KOPT-K1 (cell line): ENCODE measurements around the gene MIGA1.
"Not testable (repeated sequence)": the region's sequence is repeated elsewhere in the genome, so short reads cannot be mapped to it uniquely, and the experiment has no call there.

Source experiments
- H3K27ac ChIP-seq: fragments of 200-600 bp; sonication (generic); 2 replicates; pipeline ENCODE4 v1.5.1; 2016; ENCODE audit warnings: antibody characterized with exemption, mild to moderate bottlenecking, low read depth, low read length; ENCODE audit not compliant: poor library complexity, severe bottlenecking
- H3K36me3 ChIP-seq: fragments of 200-600 bp; sonication (generic); 2 replicates; pipeline ENCODE4 v1.5.1; 2017; ENCODE audit warnings: antibody characterized with exemption, mild to moderate bottlenecking, low read length, moderate library complexity; ENCODE audit not compliant: insufficient read depth
- H3K9me3 ChIP-seq: fragments of 200-600 bp; sonication (generic); 2 replicates; pipeline ENCODE4 v1.5.1; 2017; ENCODE audit warnings: antibody characterized with exemption, low read length, mild to moderate bottlenecking; ENCODE audit not compliant: insufficient read depth, poor library complexity, severe bottlenecking

Gene MIGA1

GRCh38 chr1:77779529-77780281 lies at the start of gene MIGA1:
MIGA1 (plus strand) TSS chr1:77779649; CDS start chr1:77783253, 3,604 bp downstream.
- Histone ChIP-seq H3K36me3 (peaks cover 14% of the 10 kb centered on the region), H3K27ac (peak within 1 kb of the TSS; percentile 67), H3K9me3 (peaks cover 4% of the 10 kb centered on the region)

GRCh38 chr1:77732090-77732489 lies 47.4 kb upstream of the MIGA1 start:
- H3K36me3 ChIP-seq: peaks cover 77% of the 10 kb centered on the region
- H3K27ac ChIP-seq: no peak overlapping the region
- no peaks in the 10 kb centered on the region for H3K9me3 ChIP-seq

GRCh38 chr1:77739235-77739634 lies 40.2 kb upstream of the MIGA1 start:
- peaks cover 49% of the 10 kb centered on the region for H3K36me3 ChIP-seq
- H3K27ac ChIP-seq: no peak overlapping the region
- H3K9me3 ChIP-seq: no peaks in the 10 kb centered on the region

- Histone ChIP-seq H3K36me3 (peaks cover 48% of the 10 kb centered on the region), H3K9me3 (no peaks in the 10 kb centered on the region), H3K27ac (no peak overlapping the region)
These were observed 38.1 kb upstream of the MIGA1 start for GRCh38 chr1:77741316-77741715.

GRCh38 chr1:77742011-77742555 lies 37.4 kb upstream of the MIGA1 start:
- peaks cover 43% of the 10 kb centered on the region for H3K36me3 ChIP-seq
- H3K27ac ChIP-seq: no peak overlapping the region
- H3K9me3 ChIP-seq: no peaks in the 10 kb centered on the region

- Histone ChIP-seq H3K36me3 (peaks cover 20% of the 10 kb centered on the region), H3K9me3 (no peaks in the 10 kb centered on the region), H3K27ac (no peak overlapping the region)
These were observed 34.9 kb upstream of the MIGA1 start for GRCh38 chr1:77744576-77744975.

- H3K27ac ChIP-seq: not testable (repeated sequence)
These were observed 30.0 kb upstream of the MIGA1 start for GRCh38 chr1:77749489-77749888.

GRCh38 chr1:77756052-77756754 lies 23.2 kb upstream of the MIGA1 start:
- H3K27ac ChIP-seq: no peak overlapping the region
- H3K36me3 ChIP-seq: no peaks in the 10 kb centered on the region
- H3K9me3 ChIP-seq: no peaks in the 10 kb centered on the region

More at GRCh38 chr1:77749489-77749888, 30.0 kb upstream of the MIGA1 start:
- H3K36me3 ChIP-seq, H3K9me3 ChIP-seq: not testable (repeated sequence)

GRCh38 chr1:77757066-77757584 lies 22.3 kb upstream of the MIGA1 start:
- H3K9me3 ChIP-seq: no peaks in the 10 kb centered on the region
- no peak overlapping the region for H3K27ac ChIP-seq
- H3K36me3 ChIP-seq: no peaks in the 10 kb centered on the region

- no peaks in the 10 kb centered on the region for H3K36me3 ChIP-seq
- H3K27ac ChIP-seq: no peak overlapping the region
- H3K9me3 ChIP-seq: no peaks in the 10 kb centered on the region
These were observed 21.8 kb upstream of the MIGA1 start for GRCh38 chr1:77757603-77758002.

- H3K9me3 ChIP-seq: no peaks in the 10 kb centered on the region
- H3K36me3 ChIP-seq: no peaks in the 10 kb centered on the region
- peak within 1 kb of the TSS; percentile 87 for H3K27ac ChIP-seq
These were observed 20.1 kb upstream of the MIGA1 start, which contains the start of gene USP33 for GRCh38 chr1:77759071-77760028. USP33 (minus strand) TSS chr1:77759852; CDS start chr1:77741697, 18,155 bp downstream.

- Histone ChIP-seq H3K36me3 (no peaks in the 10 kb centered on the region), H3K27ac (no peak overlapping the region), H3K9me3 (no peaks in the 10 kb centered on the region)
These were observed 17.4 kb upstream of the MIGA1 start for GRCh38 chr1:77762072-77762476.

- H3K27ac ChIP-seq: no peak overlapping the region
- no peaks in the 10 kb centered on the region for H3K36me3 ChIP-seq
- H3K9me3 ChIP-seq: no peaks in the 10 kb centered on the region
These were observed 11.4 kb upstream of the MIGA1 start for GRCh38 chr1:77768006-77768405.

- no peaks in the 10 kb centered on the region for H3K36me3 ChIP-seq
- H3K27ac ChIP-seq: no peak overlapping the region
- H3K9me3 ChIP-seq: no peaks in the 10 kb centered on the region
These were observed 3.3 kb upstream of the MIGA1 start for GRCh38 chr1:77776007-77776700.
